OCI-LY3 (cell line): ENCODE data around the gene RETREG3.
A peak's percentile ranks its signal among the peaks of the same experiment; 100 is the strongest.

Experiments used
- H2AFZ ChIP-seq: fragments of 200-600, 300-600 bp; shearing (Covaris generic); 2 replicates; pipeline ENCODE4 v1.6.0; 2014; ENCODE audit warnings: antibody characterized with exemption, low read depth, low read length
- H3K27ac ChIP-seq: fragments of 200-600, 300-600 bp; sonication (generic); 2 replicates; pipeline ENCODE4 v1.5.1; 2014; ENCODE audit warnings: mild to moderate bottlenecking, low read length, moderate library complexity, mixed read lengths
- H3K27me3 ChIP-seq: fragments of 200-600, 300-600 bp; sonication (generic); 2 replicates; pipeline ENCODE4 v1.6.1; 2014; ENCODE audit warnings: low read depth, low read length, mixed read lengths
- H3K36me3 ChIP-seq: fragments of 200-600, 300-600 bp; sonication (generic); replicated peaks from 2 replicates; pipeline ENCODE3; 2014; ENCODE audit warnings: low read depth, low read length, mixed read lengths
- H3K4me1 ChIP-seq: fragments of 300-600, 200-600 bp; sonication (generic); 2 replicates; pipeline ENCODE4 v1.6.1; 2014; ENCODE audit warnings: low read length, mixed read lengths
- H3K4me2 ChIP-seq: fragments of 200-600, 300-600 bp; sonication (generic); 2 replicates; pipeline ENCODE4 v1.6.1; 2014; ENCODE audit warnings: low read length, mixed read lengths
- H3K4me3 ChIP-seq: fragments of 300-600, 200-600 bp; sonication (generic); 2 replicates; pipeline ENCODE4 v1.5.1; 2014; ENCODE audit warnings: antibody characterized with exemption, mild to moderate bottlenecking, low read length, moderate library complexity
- H3K79me2 ChIP-seq: fragments of 300-600, 200-600 bp; shearing (Covaris generic); 2 replicates; pipeline ENCODE4 v1.6.1; 2014; ENCODE audit warnings: mild to moderate bottlenecking, low read length, mixed read lengths
- H3K9ac ChIP-seq: fragments of 300-600, 200-600 bp; shearing (Covaris generic); 2 replicates; pipeline ENCODE4 v1.6.0; 2014; ENCODE audit warnings: mild to moderate bottlenecking, low read length, moderate library complexity
- H3K9me3 ChIP-seq: fragments of 200-600, 300-600 bp; shearing (Covaris generic); 2 replicates; pipeline ENCODE4 v1.6.1; 2014; ENCODE audit warnings: low read length, mixed read lengths; ENCODE audit not compliant: insufficient read depth
- H4K20me1 ChIP-seq: fragments of 200-600, 300-600 bp; sonication (generic); 2 replicates; pipeline ENCODE4 v1.6.1; 2016; ENCODE audit warnings: low read length, mixed read lengths; ENCODE audit not compliant: insufficient read depth
- EZH2phosphoT487 ChIP-seq: fragments of 200-600 bp; shearing (Covaris generic); IDR thresholded peaks from 2 replicates; pipeline ENCODE4 v1.6.1; 2018; ENCODE audit warnings: antibody characterized with exemption, mixed run types, low read depth
- TF ChIP-seq, protein P1 (sequence below): fragments of 200-600, 300-600 bp; sonication (generic); IDR thresholded peaks from 2 replicates; pipeline ENCODE4 v1.5.1; 2014; ENCODE audit warnings: antibody characterized with exemption, low read length, low read depth

Gene RETREG3, protein sequence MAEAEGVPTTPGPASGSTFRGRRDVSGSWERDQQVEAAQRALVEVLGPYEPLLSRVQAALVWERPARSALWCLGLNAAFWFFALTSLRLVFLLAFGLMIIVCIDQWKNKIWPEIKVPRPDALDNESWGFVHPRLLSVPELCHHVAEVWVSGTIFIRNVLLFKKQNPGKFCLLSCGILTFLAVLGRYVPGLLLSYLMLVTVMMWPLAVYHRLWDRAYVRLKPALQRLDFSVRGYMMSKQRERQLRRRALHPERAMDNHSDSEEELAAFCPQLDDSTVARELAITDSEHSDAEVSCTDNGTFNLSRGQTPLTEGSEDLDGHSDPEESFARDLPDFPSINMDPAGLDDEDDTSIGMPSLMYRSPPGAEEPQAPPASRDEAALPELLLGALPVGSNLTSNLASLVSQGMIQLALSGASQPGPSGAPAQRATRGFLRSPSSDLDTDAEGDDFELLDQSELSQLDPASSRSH

DNA sequence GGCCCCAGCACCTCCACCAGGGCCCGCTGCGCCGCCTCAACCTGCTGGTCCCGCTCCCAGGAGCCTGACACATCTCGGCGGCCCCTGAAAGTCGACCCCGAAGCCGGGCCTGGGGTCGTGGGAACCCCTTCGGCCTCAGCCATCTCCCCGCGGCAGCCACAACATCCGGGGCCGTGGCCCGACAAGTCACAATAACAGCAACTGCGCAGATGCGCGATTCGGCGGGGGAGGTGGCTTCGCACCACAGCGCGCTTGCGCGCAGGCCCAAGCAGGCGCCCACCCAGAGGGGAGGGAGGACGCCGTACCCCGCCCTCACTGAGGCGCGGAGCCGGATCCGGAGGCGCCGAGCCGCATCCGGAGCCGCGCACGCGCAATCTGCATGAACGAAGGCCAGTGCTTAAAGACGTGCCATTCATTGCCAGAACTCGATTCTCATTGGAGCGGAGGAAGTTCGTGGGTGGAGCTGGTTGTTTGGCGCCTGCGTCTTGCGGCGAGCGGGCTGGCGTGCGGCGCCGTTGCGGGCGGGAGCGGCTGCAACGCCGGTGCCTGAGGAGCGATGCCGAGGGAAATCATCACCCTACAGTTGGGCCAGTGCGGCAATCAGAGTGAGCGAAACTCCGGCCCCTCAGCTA lies at the start of gene RETREG3, which contains the start of gene TUBG1:
RETREG3 (minus strand) TSS at position 193 of the 632 bp plus-strand sequence; CDS start at position 143, 50 bp downstream.
TUBG1 (plus strand) TSS at position 502 of the 632 bp plus-strand sequence; CDS start at position 557, 55 bp downstream.
- TF ChIP-seq EZH2phosphoT487, result no peak
- TF ChIP-seq, protein P1, sequence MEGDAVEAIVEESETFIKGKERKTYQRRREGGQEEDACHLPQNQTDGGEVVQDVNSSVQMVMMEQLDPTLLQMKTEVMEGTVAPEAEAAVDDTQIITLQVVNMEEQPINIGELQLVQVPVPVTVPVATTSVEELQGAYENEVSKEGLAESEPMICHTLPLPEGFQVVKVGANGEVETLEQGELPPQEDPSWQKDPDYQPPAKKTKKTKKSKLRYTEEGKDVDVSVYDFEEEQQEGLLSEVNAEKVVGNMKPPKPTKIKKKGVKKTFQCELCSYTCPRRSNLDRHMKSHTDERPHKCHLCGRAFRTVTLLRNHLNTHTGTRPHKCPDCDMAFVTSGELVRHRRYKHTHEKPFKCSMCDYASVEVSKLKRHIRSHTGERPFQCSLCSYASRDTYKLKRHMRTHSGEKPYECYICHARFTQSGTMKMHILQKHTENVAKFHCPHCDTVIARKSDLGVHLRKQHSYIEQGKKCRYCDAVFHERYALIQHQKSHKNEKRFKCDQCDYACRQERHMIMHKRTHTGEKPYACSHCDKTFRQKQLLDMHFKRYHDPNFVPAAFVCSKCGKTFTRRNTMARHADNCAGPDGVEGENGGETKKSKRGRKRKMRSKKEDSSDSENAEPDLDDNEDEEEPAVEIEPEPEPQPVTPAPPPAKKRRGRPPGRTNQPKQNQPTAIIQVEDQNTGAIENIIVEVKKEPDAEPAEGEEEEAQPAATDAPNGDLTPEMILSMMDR, result 0 out of 2 replicates have a peak, but pooled peaks have one; percentile 12
- Histone ChIP-seq H3K4me3 (peak within 1 kb of the TSS; percentile 88), H3K4me1 (peaks cover 11% of the 10 kb centered on the region), H3K9ac (peak within 1 kb of the TSS; percentile 91), H3K27me3 (no peaks in the 10 kb centered on the region), H2AFZ (peak within 1 kb of the TSS; percentile 5; the same call in 1 of the 2 replicates), H4K20me1 (peaks cover 12% of the 10 kb centered on the region; the same call in 1 of the 2 replicates), H3K4me2 (peak within 1 kb of the TSS; percentile 97), H3K9me3 (no peaks in the 10 kb centered on the region), H3K27ac (peak within 1 kb of the TSS; percentile 55), H3K36me3 (peaks cover 11% of the 10 kb centered on the region), H3K79me2 (peaks cover 55% of the 10 kb centered on the region)

DNA sequence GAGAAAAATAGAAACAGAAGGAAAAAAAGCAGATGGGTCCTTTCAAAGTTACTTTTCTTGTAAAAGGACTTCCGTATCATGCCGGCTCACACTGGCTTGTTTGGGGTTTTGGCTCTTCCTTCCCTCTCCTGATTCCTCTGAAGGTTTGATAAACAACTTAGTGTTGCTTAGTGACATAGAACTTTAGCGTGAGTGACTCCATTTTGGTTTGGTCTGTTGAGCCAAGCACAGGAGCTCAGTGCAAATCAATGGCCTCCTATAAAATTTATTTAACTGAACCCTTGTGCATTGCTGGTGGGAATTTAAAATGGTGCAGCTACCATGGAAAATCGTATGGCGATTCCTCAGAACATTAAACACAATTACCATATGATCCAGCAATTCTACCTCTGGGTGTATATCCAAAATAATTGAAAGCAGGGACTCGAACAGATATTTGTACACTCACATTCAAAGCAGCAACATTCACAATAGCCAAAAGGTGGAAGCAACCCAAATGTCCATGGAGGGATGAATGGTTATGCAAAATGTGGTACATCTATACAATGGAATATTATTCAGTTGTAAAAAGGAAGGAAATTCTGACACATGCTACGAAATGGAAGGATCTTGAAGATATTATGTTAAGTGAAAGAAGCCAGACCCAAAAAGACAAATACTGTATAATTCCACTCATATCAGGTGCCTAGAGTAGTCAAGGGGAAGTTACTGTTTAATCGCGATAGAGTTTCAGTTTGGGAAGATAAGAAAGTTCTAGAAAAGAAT lies 48.8 kb upstream of the RETREG3 start:
- no peaks in the 10 kb centered on the region for H4K20me1 ChIP-seq
- no peak overlapping the region for H2AFZ ChIP-seq
- no peak overlapping the region for H3K27ac ChIP-seq
- TF ChIP-seq EZH2phosphoT487, result no peak
- TF ChIP-seq, protein P1, result no peak
- peak overlapping the region; percentile 90 for H3K4me3 ChIP-seq
- no peak overlapping the region for H3K9ac ChIP-seq
- peaks cover 31% of the 10 kb centered on the region for H3K4me1 ChIP-seq
- H3K27me3 ChIP-seq, result no peaks in the 10 kb centered on the region
- H3K36me3 ChIP-seq, result peaks cover 3% of the 10 kb centered on the region
- H3K9me3 ChIP-seq, result no peaks in the 10 kb centered on the region
- peak overlapping the region; percentile 100 for H3K4me2 ChIP-seq
- H3K79me2 ChIP-seq, result no peaks in the 10 kb centered on the region

DNA sequence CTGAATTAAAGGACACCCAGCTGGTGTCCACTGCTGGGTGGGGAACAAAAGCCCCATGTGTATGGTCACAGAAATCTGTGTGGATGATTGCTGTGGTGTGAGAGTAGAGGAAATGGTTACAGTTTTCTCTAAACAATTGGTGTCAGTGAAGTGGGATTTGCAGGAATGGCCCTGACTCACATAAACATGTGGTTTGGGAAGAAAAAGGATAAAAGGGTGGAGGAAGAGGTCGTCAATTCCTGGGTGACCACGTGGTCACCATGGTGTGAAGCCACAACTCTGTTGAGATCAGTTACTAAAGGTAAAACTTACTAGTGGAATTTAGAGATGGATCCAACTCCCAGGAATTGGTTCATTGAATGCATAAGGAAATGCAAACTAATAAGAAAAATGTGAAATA lies 46.4 kb upstream of the RETREG3 start:
- Histone ChIP-seq H3K27me3 (no peaks in the 10 kb centered on the region), H3K36me3 (no peaks in the 10 kb centered on the region), H3K9me3 (no peaks in the 10 kb centered on the region), H3K9ac (no peak overlapping the region), H3K79me2 (no peaks in the 10 kb centered on the region), H3K4me1 (peaks cover 31% of the 10 kb centered on the region), H4K20me1 (no peaks in the 10 kb centered on the region), H2AFZ (no peak overlapping the region), H3K4me3 (no peak overlapping the region), H3K27ac (peak overlapping the region; percentile 36; the same call in 1 of the 2 replicates), H3K4me2 (peak overlapping the region; percentile 24; the same call in 1 of the 2 replicates)
- TF ChIP-seq, protein P1, result no peak
- no peak for TF ChIP-seq EZH2phosphoT487
